Neural cell (in vitro differentiated cells): ENCODE data around the gene OSBPL8. TPM values are rescaled to one million over a fixed set of nuclear protein-coding genes. Genes with fewer than 3 reads are reported as not detected.

ENCODE experiments used
- H2AFZ ChIP-seq: fragments of 200-600, 300-800 bp; sonication (generic), shearing (Covaris generic); 2 replicates; pipeline ENCODE4 v1.6.0; 2014; ENCODE audit warnings: low read depth, mild to moderate bottlenecking, antibody characterized with exemption, low read length, moderate library complexity
- H3F3A ChIP-seq: fragments of 200-600 bp; shearing (Covaris generic); 2 replicates; pipeline ENCODE4 v1.6.1; 2016; ENCODE audit warnings: mild to moderate bottlenecking, moderate library complexity, mixed read lengths, antibody characterized with exemption, low read length; ENCODE audit not compliant: insufficient read depth, poor library complexity, severe bottlenecking
- H3K27ac ChIP-seq: fragments of 200-600, 300-800 bp; sonication (generic), shearing (Covaris generic); 2 replicates; pipeline ENCODE4 v1.5.1; 2014; ENCODE audit warnings: mild to moderate bottlenecking, low read length, moderate library complexity
- H3K27me3 ChIP-seq: fragments of 300-800, 200-600 bp; sonication (generic), shearing (Covaris generic); 2 replicates; pipeline ENCODE4 v1.6.0; 2014; ENCODE audit warnings: mild to moderate bottlenecking, low read depth, low read length, moderate library complexity; ENCODE audit not compliant: insufficient read depth
- H3K36me3 ChIP-seq: fragments of 300-800, 200-600 bp; sonication (generic), shearing (Covaris generic); 2 replicates; pipeline ENCODE4 v1.5.1; 2014; ENCODE audit warnings: mild to moderate bottlenecking, antibody characterized with exemption, low read length, moderate library complexity; ENCODE audit not compliant: insufficient read depth
- H3K4me2 ChIP-seq: fragments of 300-800, 200-600 bp; sonication (generic), shearing (Covaris generic); 2 replicates; pipeline ENCODE4 v1.6.0; 2014; ENCODE audit warnings: mild to moderate bottlenecking, low read length
- H3K4me3 ChIP-seq: fragments of 300-800, 200-600 bp; sonication (generic), shearing (Covaris generic); 2 replicates; pipeline ENCODE4 v1.5.1; 2014; ENCODE audit warnings: mild to moderate bottlenecking, low read length, moderate library complexity
- H3K79me2 ChIP-seq: fragments of 200-600 bp; shearing (Covaris generic); replicated peaks from 2 replicates; pipeline ENCODE4 v1.6.0; 2014; ENCODE audit warnings: mild to moderate bottlenecking, low read length, moderate library complexity; ENCODE audit not compliant: insufficient read depth
- H3K9ac ChIP-seq: fragments of 300-800, 200-600 bp; sonication (generic), shearing (Covaris generic); 2 replicates; pipeline ENCODE4 v1.6.1; 2016; ENCODE audit warnings: mild to moderate bottlenecking, low read length, mixed read lengths
- H3K9me2 ChIP-seq: fragments of 200-600 bp; shearing (Covaris generic); 2 replicates; pipeline ENCODE4 v1.6.1; 2016; ENCODE audit warnings: mild to moderate bottlenecking, low read length, mixed read lengths; ENCODE audit not compliant: insufficient read depth
- H3K9me3 ChIP-seq: fragments of 200-600, 300-800 bp; sonication (generic), shearing (Covaris generic); 2 replicates; pipeline ENCODE4 v1.6.1; 2016; ENCODE audit warnings: mild to moderate bottlenecking, mixed run types, low read length, moderate library complexity, mixed read lengths
- H4K20me1 ChIP-seq: fragments of 200-600 bp; shearing (Covaris generic); 2 replicates; pipeline ENCODE4 v1.6.1; 2016; ENCODE audit warnings: mild to moderate bottlenecking, mixed run types; ENCODE audit not compliant: insufficient read depth
- EP300 ChIP-seq: fragments of 450-650 bp; conservative IDR thresholded peaks from 2 replicates; pipeline ENCODE4 v1.6.1; 2014; ENCODE audit warnings: antibody characterized with exemption, mild to moderate bottlenecking, moderate library complexity; ENCODE audit not compliant: poor library complexity, severe bottlenecking
- EZH2 ChIP-seq: fragments of 200-600, 300-800 bp; shearing (Covaris generic), sonication (generic); IDR thresholded peaks from 2 replicates; pipeline ENCODE4 v1.6.1; 2014; ENCODE audit warnings: antibody characterized with exemption, low read length, borderline replicate concordance, mild to moderate bottlenecking; ENCODE audit not compliant: insufficient read depth, poor library complexity, severe bottlenecking
- MXI1 ChIP-seq: fragments of 450-650 bp; conservative IDR thresholded peaks from 2 replicates; pipeline ENCODE4 v1.6.1; 2014; ENCODE audit warnings: antibody characterized with exemption, mild to moderate bottlenecking; ENCODE audit not compliant: poor library complexity, severe bottlenecking
- POLR2AphosphoS5 ChIP-seq: IDR thresholded peaks from 2 replicates; pipeline ENCODE4 v1.6.1; 2012
- RAD21 ChIP-seq: fragments of 450-650 bp; conservative IDR thresholded peaks from 2 replicates; pipeline ENCODE4 v1.6.1; 2014; ENCODE audit warnings: antibody characterized with exemption, mild to moderate bottlenecking, moderate library complexity
- SMC3 ChIP-seq: fragments of 450-650 bp; conservative IDR thresholded peaks from 2 replicates; pipeline ENCODE4 v1.6.1; 2014; ENCODE audit warnings: antibody characterized with exemption, mild to moderate bottlenecking, moderate library complexity; ENCODE audit not compliant: poor library complexity
- TAF1 ChIP-seq: IDR thresholded peaks from 2 replicates; pipeline ENCODE4 v1.6.1; 2012; ENCODE audit warnings: low read depth
- polyA plus RNA-seq: library from polyadenylated mRNA; depleted of rRNA; stranded (reverse); fragments of >200 nt; gene quantifications from 2 replicates; pipeline ENCODE4 v1.2.3, GENCODE V29; 2014
- TF ChIP-seq, protein P1 (sequence below): IDR thresholded peaks from 2 replicates; pipeline ENCODE4 v1.6.1; 2012; ENCODE audit warnings: borderline replicate concordance
- TF ChIP-seq, protein P2 (sequence below): fragments of 450-650 bp; IDR thresholded peaks from 2 replicates; pipeline ENCODE4 v1.5.1; 2014; ENCODE audit warnings: antibody characterized with exemption, mild to moderate bottlenecking, moderate library complexity; ENCODE audit not compliant: poor library complexity, severe bottlenecking

The OSBPL8 gene
- polyA plus RNA-seq, 1 donor from 2014 or later: 126 TPM

DNA sequence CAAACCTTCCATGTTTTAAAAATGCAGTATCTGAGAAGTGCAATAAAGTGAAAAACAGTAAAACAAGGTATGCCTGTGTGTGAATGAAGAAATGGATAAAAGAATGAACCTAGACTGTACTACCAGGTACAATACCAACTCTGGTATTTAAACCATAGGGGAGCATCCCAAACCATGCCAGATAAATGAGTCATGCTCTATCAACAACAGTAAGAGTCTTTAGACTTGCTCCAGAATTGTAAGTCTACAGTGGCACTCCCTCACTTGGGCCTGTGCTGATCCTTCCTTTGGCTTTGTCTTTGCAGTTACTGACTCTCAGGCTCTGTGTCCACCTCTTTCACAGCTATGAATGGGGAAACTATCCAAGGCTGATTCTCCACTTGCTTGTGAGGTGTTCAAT lies 249.5 kb downstream of the OSBPL8 start:
- Histone ChIP-seq H3K4me2 (no peak overlapping the region), H3K27ac (no peak overlapping the region), H4K20me1 (no peaks in the 10 kb centered on the region), H3K4me3 (no peak overlapping the region), H3K9me2 (no peaks in the 10 kb centered on the region), H3K79me2 (no peaks in the 10 kb centered on the region), H3K27me3 (no peaks in the 10 kb centered on the region), H2AFZ (no peak overlapping the region), H3F3A (no peaks in the 10 kb centered on the region), H3K9me3 (no peaks in the 10 kb centered on the region), H3K9ac (no peak overlapping the region), H3K36me3 (no peaks in the 10 kb centered on the region)
- TF ChIP-seq RAD21: no peak
- TF ChIP-seq POLR2AphosphoS5: no peak
- TF ChIP-seq TAF1: no peak
- no peak for TF ChIP-seq EZH2

DNA sequence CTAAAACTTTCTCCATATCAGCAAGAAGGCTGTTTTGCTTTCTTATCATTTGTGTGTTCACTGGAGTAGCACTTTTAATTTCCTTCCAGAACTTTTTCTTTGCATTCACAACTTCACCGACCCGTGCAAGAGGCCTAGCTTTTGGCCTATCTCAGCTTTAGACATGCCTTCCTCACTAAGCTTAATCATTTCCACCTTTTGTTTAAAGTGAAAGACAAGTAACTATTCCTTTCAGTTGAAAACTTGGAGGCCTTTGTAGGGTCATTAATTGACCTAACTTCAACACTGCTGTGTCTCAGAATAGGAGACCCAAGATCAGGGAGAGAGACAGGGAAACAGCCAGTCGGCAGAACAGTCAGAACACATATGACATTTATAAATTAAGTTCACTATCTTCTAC lies 250.7 kb downstream of the OSBPL8 start:
- no peaks in the 10 kb centered on the region for H3F3A ChIP-seq
- TF ChIP-seq, protein P1, sequence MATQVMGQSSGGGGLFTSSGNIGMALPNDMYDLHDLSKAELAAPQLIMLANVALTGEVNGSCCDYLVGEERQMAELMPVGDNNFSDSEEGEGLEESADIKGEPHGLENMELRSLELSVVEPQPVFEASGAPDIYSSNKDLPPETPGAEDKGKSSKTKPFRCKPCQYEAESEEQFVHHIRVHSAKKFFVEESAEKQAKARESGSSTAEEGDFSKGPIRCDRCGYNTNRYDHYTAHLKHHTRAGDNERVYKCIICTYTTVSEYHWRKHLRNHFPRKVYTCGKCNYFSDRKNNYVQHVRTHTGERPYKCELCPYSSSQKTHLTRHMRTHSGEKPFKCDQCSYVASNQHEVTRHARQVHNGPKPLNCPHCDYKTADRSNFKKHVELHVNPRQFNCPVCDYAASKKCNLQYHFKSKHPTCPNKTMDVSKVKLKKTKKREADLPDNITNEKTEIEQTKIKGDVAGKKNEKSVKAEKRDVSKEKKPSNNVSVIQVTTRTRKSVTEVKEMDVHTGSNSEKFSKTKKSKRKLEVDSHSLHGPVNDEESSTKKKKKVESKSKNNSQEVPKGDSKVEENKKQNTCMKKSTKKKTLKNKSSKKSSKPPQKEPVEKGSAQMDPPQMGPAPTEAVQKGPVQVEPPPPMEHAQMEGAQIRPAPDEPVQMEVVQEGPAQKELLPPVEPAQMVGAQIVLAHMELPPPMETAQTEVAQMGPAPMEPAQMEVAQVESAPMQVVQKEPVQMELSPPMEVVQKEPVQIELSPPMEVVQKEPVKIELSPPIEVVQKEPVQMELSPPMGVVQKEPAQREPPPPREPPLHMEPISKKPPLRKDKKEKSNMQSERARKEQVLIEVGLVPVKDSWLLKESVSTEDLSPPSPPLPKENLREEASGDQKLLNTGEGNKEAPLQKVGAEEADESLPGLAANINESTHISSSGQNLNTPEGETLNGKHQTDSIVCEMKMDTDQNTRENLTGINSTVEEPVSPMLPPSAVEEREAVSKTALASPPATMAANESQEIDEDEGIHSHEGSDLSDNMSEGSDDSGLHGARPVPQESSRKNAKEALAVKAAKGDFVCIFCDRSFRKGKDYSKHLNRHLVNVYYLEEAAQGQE: no peak
- TF ChIP-seq, protein P2, sequence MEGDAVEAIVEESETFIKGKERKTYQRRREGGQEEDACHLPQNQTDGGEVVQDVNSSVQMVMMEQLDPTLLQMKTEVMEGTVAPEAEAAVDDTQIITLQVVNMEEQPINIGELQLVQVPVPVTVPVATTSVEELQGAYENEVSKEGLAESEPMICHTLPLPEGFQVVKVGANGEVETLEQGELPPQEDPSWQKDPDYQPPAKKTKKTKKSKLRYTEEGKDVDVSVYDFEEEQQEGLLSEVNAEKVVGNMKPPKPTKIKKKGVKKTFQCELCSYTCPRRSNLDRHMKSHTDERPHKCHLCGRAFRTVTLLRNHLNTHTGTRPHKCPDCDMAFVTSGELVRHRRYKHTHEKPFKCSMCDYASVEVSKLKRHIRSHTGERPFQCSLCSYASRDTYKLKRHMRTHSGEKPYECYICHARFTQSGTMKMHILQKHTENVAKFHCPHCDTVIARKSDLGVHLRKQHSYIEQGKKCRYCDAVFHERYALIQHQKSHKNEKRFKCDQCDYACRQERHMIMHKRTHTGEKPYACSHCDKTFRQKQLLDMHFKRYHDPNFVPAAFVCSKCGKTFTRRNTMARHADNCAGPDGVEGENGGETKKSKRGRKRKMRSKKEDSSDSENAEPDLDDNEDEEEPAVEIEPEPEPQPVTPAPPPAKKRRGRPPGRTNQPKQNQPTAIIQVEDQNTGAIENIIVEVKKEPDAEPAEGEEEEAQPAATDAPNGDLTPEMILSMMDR: no peak
- TF ChIP-seq EZH2 (no peak), EP300 (no peak), POLR2AphosphoS5 (no peak), SMC3 (no peak), RAD21 (no peak), TAF1 (no peak), MXI1 (no peak)
- no peaks in the 10 kb centered on the region for H3K9me3 ChIP-seq
- no peaks in the 10 kb centered on the region for H4K20me1 ChIP-seq
- no peak overlapping the region for H3K9ac ChIP-seq
- no peaks in the 10 kb centered on the region for H3K9me2 ChIP-seq
- H3K36me3 ChIP-seq: no peaks in the 10 kb centered on the region
- H3K27ac ChIP-seq: no peak overlapping the region
- H2AFZ ChIP-seq: no peak overlapping the region
- no peak overlapping the region for H3K4me3 ChIP-seq
- no peaks in the 10 kb centered on the region for H3K27me3 ChIP-seq
- no peak overlapping the region for H3K4me2 ChIP-seq
- no peaks in the 10 kb centered on the region for H3K79me2 ChIP-seq

DNA sequence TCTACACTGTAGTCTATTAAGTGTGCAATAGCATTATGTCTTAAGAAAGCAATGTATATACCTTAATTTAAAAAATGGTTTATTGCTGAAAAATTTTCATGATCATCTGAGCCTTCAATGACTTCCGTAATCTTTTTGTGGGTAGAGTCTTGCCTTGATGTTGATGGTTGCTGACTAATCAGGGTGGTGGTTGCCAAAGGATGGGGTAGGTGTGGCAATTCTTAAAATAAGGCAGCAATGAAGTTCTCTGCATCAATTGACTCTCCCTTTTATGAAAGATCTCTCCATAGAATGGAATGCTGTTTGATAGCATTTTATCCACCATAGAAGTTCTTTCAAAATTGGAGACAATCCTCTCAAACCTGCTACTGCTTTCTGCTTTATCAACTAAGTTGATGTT lies 252.5 kb downstream of the OSBPL8 start:
- no peak overlapping the region for H3K4me2 ChIP-seq
- H2AFZ ChIP-seq: no peak overlapping the region
- H4K20me1 ChIP-seq: no peaks in the 10 kb centered on the region
- no peak overlapping the region for H3K27ac ChIP-seq
- H3F3A ChIP-seq: no peaks in the 10 kb centered on the region
- TF ChIP-seq EP300 (no peak), RAD21 (no peak), MXI1 (no peak), TAF1 (no peak), SMC3 (no peak), POLR2AphosphoS5 (no peak), EZH2 (no peak)
- TF ChIP-seq, protein P1: no peak
- TF ChIP-seq, protein P2: no peak
- no peaks in the 10 kb centered on the region for H3K36me3 ChIP-seq
- no peak overlapping the region for H3K4me3 ChIP-seq
- no peaks in the 10 kb centered on the region for H3K79me2 ChIP-seq
- no peak overlapping the region for H3K9ac ChIP-seq
- H3K9me2 ChIP-seq: no peaks in the 10 kb centered on the region
- H3K27me3 ChIP-seq: no peaks in the 10 kb centered on the region
- no peaks in the 10 kb centered on the region for H3K9me3 ChIP-seq
